Vagina (tissue), 2 donors: ENCODE data around the gene FAM3C.

Source experiments
- CTCF ChIP-seq, 3 experiments: fragments of 450-650 bp in 2 of 3; fragments of 200-600 bp in 1 of 3; sonication (generic) in 1 of 3; IDR thresholded peaks; one replicate each; pipeline ENCODE4 v1.5.1; 2017 to 2019; ENCODE audit warnings: antibody characterized with exemption in 3 of 3, mild to moderate bottlenecking in 2 of 3, moderate library complexity in 2 of 3
- POLR2AphosphoS5 ChIP-seq, 2 donors: sonication (generic); formaldehyde crosslinking; IDR thresholded peaks; one replicate each; pipeline ENCODE4 v1.9.0; 2017; ENCODE audit warnings: antibody characterized with exemption in 2 of 2, mild to moderate bottlenecking in 2 of 2, low read depth in 1 of 2; ENCODE audit not compliant: insufficient read depth in 1 of 2

GRCh38 chr7:121383235-121383910 is 12.7 kb downstream of the FAM3C start:
- TF ChIP-seq CTCF (IDR thresholded peaks at IDR 0.05) (no peak), POLR2AphosphoS5 (IDR thresholded peaks at IDR 0.05; ENCODE audit: insufficient read depth in 1 of 2, low read depth in 1 of 2) (no peak)
